Osteoblast (primary cell): ENCODE data around the gene CXCL10. TPM values are rescaled to one million over a fixed set of nuclear protein-coding genes. Genes with fewer than 3 reads are reported as not detected.

Experiments
- DNase-seq: peaks from one replicate; pipeline ENCODE4 v3.0.0; 2011; ENCODE audit warnings: low spot score, mixed read lengths; ENCODE audit not compliant: insufficient read length; ENCODE audit errors: missing footprints
- H2AFZ ChIP-seq: 2 replicates; pipeline ENCODE4 v1.6.0; 2011; ENCODE audit warnings: mild to moderate bottlenecking, low read length
- H3K27ac ChIP-seq: 2 replicates; pipeline ENCODE4 v1.5.1; 2011; ENCODE audit warnings: mild to moderate bottlenecking, low read depth, low read length, moderate library complexity
- H3K27me3 ChIP-seq: 2 replicates; pipeline ENCODE4 v1.6.0; 2012; ENCODE audit warnings: mild to moderate bottlenecking, control low read depth, inconsistent platforms, low read length, moderate library complexity; ENCODE audit not compliant: insufficient read depth
- H3K36me3 ChIP-seq: 2 replicates; pipeline ENCODE4 v1.5.1; 2011; ENCODE audit warnings: mild to moderate bottlenecking, low read length, control low read depth, moderate library complexity; ENCODE audit not compliant: insufficient read depth
- H3K4me1 ChIP-seq: 2 replicates; pipeline ENCODE4 v1.5.1; 2011; ENCODE audit warnings: mild to moderate bottlenecking, low read length, control low read depth, moderate library complexity; ENCODE audit not compliant: insufficient read depth
- H3K4me2 ChIP-seq: 2 replicates; pipeline ENCODE4 v1.6.0; 2011; ENCODE audit warnings: mild to moderate bottlenecking, low read length; ENCODE audit not compliant: insufficient read depth
- H3K4me3 ChIP-seq: fragments of 200-600 bp; sonication (generic); 3 replicates; pipeline ENCODE4 v1.5.1; 2012; ENCODE audit warnings: mild to moderate bottlenecking, low read length, inconsistent platforms; ENCODE audit not compliant: insufficient read depth
- H3K79me2 ChIP-seq: 2 replicates; pipeline ENCODE4 v1.6.0; 2012; ENCODE audit warnings: mild to moderate bottlenecking, low read length, control low read depth, inconsistent platforms; ENCODE audit not compliant: insufficient read depth
- H3K9me3 ChIP-seq: 2 replicates; pipeline ENCODE4 v1.5.1; 2011; ENCODE audit warnings: low read depth, low read length, control low read depth
- H4K20me1 ChIP-seq: 2 replicates; pipeline ENCODE4 v1.6.0; 2012; ENCODE audit warnings: mild to moderate bottlenecking, low read length, control low read depth; ENCODE audit not compliant: insufficient read depth
- CTCF ChIP-seq: IDR thresholded peaks from 2 replicates; pipeline ENCODE4 v1.5.1; 2011; ENCODE audit warnings: mild to moderate bottlenecking, low read depth, low read length, moderate library complexity; ENCODE audit errors: extremely low read depth
- total RNA-seq: library from RNA; depleted of rRNA; stranded (reverse); fragments of >200 nt; gene quantifications from 2 replicates; pipeline ENCODE4 v1.2.3, GENCODE V29; 2012

CXCL10 gene
- total RNA-seq, 1 donor = not detected

GRCh38 chr4:75997946-75998345, 25.4 kb downstream of the CXCL10 start:
- Histone ChIP-seq H3K36me3 (no peaks in the 10 kb centered on the region), H2AFZ (no peak overlapping the region), H3K4me1 (no peaks in the 10 kb centered on the region), H3K4me2 (no peak overlapping the region), H3K79me2 (no peaks in the 10 kb centered on the region), H3K4me3 (no peak overlapping the region), H3K9me3 (no peaks in the 10 kb centered on the region), H4K20me1 (no peaks in the 10 kb centered on the region), H3K27ac (no peak overlapping the region), H3K27me3 (peaks cover 3% of the 10 kb centered on the region)
- no peak for DNase-seq
- no peak for TF ChIP-seq CTCF

GRCh38 chr4:75997081-75997480, 26.2 kb downstream of the CXCL10 start:
- Histone ChIP-seq H4K20me1 (no peaks in the 10 kb centered on the region), H3K4me3 (no peak overlapping the region), H3K27me3 (peaks cover 3% of the 10 kb centered on the region), H2AFZ (no peak overlapping the region), H3K36me3 (no peaks in the 10 kb centered on the region), H3K27ac (no peak overlapping the region), H3K4me1 (no peaks in the 10 kb centered on the region), H3K9me3 (no peaks in the 10 kb centered on the region), H3K79me2 (no peaks in the 10 kb centered on the region), H3K4me2 (no peak overlapping the region)
- no peak for DNase-seq
- no peak for TF ChIP-seq CTCF

GRCh38 chr4:75995727-75996126, 27.6 kb downstream of the CXCL10 start:
- Histone ChIP-seq H3K4me2 (no peak overlapping the region), H3K27ac (no peak overlapping the region), H2AFZ (no peak overlapping the region), H3K4me1 (no peaks in the 10 kb centered on the region), H3K27me3 (no peaks in the 10 kb centered on the region), H3K9me3 (no peaks in the 10 kb centered on the region), H4K20me1 (no peaks in the 10 kb centered on the region), H3K79me2 (peaks cover 5% of the 10 kb centered on the region), H3K4me3 (no peak overlapping the region), H3K36me3 (no peaks in the 10 kb centered on the region)
- DNase-seq = no peak
- peak; percentile 55 for TF ChIP-seq CTCF

- Histone ChIP-seq H3K79me2 (peaks cover 37% of the 10 kb centered on the region), H3K4me3 (no peak overlapping the region), H3K27me3 (no peaks in the 10 kb centered on the region), H4K20me1 (peaks cover 20% of the 10 kb centered on the region), H2AFZ (no peak overlapping the region), H3K4me1 (peaks cover 15% of the 10 kb centered on the region), H3K4me2 (no peak overlapping the region), H3K36me3 (no peaks in the 10 kb centered on the region), H3K27ac (no peak overlapping the region), H3K9me3 (no peaks in the 10 kb centered on the region)
- DNase-seq = no peak
- TF ChIP-seq CTCF = no peak
Observed at GRCh38 chr4:75992462-75992861, 30.8 kb downstream of the CXCL10 start.
